KMS-11 (cell line): Measurements from ENCODE around the gene ERC2.

Experiments
- H2AFZ ChIP-seq: fragments of 200-600 bp; sonication (generic); 2 replicates; pipeline ENCODE4 v1.6.1; 2016; ENCODE audit warnings: antibody characterized with exemption, mixed run types, low read depth
- H3K27ac ChIP-seq: fragments of 200-600 bp; sonication (generic); 2 replicates; pipeline ENCODE4 v1.6.1; 2016; ENCODE audit warnings: mild to moderate bottlenecking, mixed run types
- H3K27me3 ChIP-seq: fragments of 200-600 bp; sonication (generic); 2 replicates; pipeline ENCODE4 v1.6.1; 2017; ENCODE audit warnings: mild to moderate bottlenecking, low read depth, mixed run types, moderate library complexity; ENCODE audit not compliant: insufficient read depth
- H3K36me3 ChIP-seq: fragments of 200-600 bp; sonication (generic); 2 replicates; pipeline ENCODE4 v1.6.1; 2017; ENCODE audit warnings: mild to moderate bottlenecking, mixed run types; ENCODE audit not compliant: insufficient read depth
- H3K4me1 ChIP-seq: fragments of 200-600 bp; sonication (generic); 2 replicates; pipeline ENCODE4 v1.6.1; 2016; ENCODE audit warnings: mild to moderate bottlenecking, low read depth, mixed run types; ENCODE audit not compliant: poor library complexity, severe bottlenecking
- H3K4me2 ChIP-seq: fragments of 200-600 bp; sonication (generic); 2 replicates; pipeline ENCODE4 v1.7.0; 2016; ENCODE audit warnings: mild to moderate bottlenecking, mixed run types
- H3K4me3 ChIP-seq: fragments of 200-600 bp; sonication (generic); IDR thresholded peaks from 2 replicates; pipeline ENCODE4 v1.6.1; 2017; ENCODE audit warnings: low read depth, low read length, mixed read lengths; ENCODE audit not compliant: insufficient read depth
- H3K79me2 ChIP-seq: fragments of 200-600 bp; sonication (generic); 2 replicates; pipeline ENCODE4 v1.6.1; 2016; ENCODE audit warnings: low read depth, mixed run types; ENCODE audit not compliant: insufficient read depth
- H3K9ac ChIP-seq: fragments of 200-600 bp; sonication (generic); 2 replicates; pipeline ENCODE4 v1.6.1; 2016; ENCODE audit warnings: mild to moderate bottlenecking, mixed run types
- H4K20me1 ChIP-seq: fragments of 200-600 bp; sonication (generic); 2 replicates; pipeline ENCODE4 v1.6.1; 2016; ENCODE audit warnings: mild to moderate bottlenecking, mixed run types; ENCODE audit not compliant: insufficient read depth
- TF ChIP-seq, protein P1 (sequence below): fragments of 200-600 bp; sonication (generic); conservative IDR thresholded peaks from 2 replicates; pipeline ENCODE4 v1.6.1; 2017; ENCODE audit warnings: low read depth, mild to moderate bottlenecking, antibody characterized with exemption, low read length, moderate library complexity, mixed read lengths

ERC2 gene

DNA sequence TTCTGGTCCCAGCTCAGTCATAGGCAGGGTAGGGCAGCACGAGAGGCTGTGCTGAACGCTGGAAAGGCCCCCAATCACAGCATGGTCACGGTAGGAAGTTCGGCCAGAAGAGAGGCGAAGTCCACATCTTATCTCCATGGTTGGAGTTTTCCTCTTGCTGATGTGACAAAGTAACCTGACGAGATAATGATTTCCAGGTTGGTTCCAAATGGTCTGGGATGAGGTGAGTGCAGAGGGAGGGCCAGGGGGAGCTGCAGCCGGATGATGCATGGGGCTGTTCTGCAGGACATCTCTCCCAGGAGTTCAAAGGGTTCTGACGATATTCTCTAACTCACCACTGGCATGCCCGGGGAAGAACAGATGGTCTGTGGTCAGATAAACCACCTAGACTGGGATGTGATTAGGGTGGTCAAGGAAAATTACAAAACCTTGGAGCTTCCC, 898.0 kb downstream of the ERC2 start:
- Histone ChIP-seq H3K4me2 (no peak overlapping the region), H3K4me3 (no peak overlapping the region), H3K27ac (no peak overlapping the region)

DNA sequence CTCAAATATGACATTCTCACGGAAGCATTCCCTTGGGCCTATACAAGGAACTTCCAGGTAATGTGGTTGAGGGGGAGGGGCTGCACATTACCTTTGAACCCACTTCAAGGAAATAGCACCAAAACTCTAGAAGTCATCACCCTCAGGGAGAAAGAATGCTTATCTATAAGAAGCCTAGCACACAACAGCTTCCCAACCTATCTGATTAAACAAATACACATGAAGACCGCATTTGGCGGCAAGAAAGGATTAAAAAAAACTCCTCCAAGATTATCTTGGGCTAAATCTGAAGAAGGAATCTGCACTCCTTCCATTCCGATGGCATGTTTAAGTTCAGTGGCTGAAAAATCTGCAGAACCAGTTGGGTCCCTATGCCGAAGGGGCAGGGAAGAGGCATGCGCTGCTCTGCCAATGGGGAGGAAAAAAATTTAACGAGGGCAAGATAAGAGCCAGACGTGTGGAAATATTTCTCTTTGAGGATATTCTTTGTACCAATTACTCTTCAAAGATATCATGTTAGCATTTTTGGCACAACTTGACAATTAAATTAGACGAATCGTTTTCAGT, 899.2 kb downstream of the ERC2 start:
- H3K4me3 ChIP-seq = no peak overlapping the region
- no peaks in the 10 kb centered on the region for H4K20me1 ChIP-seq
- H3K79me2 ChIP-seq = no peaks in the 10 kb centered on the region
- peaks cover 11% of the 10 kb centered on the region for H3K4me1 ChIP-seq
- no peaks in the 10 kb centered on the region for H3K27me3 ChIP-seq
- H3K9ac ChIP-seq = no peak overlapping the region
- H3K27ac ChIP-seq = no peak overlapping the region
- no peak overlapping the region for H2AFZ ChIP-seq
- H3K36me3 ChIP-seq = no peaks in the 10 kb centered on the region
- no peak overlapping the region for H3K4me2 ChIP-seq
- TF ChIP-seq, protein P1, sequence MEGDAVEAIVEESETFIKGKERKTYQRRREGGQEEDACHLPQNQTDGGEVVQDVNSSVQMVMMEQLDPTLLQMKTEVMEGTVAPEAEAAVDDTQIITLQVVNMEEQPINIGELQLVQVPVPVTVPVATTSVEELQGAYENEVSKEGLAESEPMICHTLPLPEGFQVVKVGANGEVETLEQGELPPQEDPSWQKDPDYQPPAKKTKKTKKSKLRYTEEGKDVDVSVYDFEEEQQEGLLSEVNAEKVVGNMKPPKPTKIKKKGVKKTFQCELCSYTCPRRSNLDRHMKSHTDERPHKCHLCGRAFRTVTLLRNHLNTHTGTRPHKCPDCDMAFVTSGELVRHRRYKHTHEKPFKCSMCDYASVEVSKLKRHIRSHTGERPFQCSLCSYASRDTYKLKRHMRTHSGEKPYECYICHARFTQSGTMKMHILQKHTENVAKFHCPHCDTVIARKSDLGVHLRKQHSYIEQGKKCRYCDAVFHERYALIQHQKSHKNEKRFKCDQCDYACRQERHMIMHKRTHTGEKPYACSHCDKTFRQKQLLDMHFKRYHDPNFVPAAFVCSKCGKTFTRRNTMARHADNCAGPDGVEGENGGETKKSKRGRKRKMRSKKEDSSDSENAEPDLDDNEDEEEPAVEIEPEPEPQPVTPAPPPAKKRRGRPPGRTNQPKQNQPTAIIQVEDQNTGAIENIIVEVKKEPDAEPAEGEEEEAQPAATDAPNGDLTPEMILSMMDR = no peak

More for the DNA sequence above, 898.0 kb downstream of the ERC2 start:
- Histone ChIP-seq H2AFZ (no peak overlapping the region), H3K9ac (no peak overlapping the region), H3K4me1 (peaks cover 11% of the 10 kb centered on the region), H3K79me2 (no peaks in the 10 kb centered on the region), H4K20me1 (no peaks in the 10 kb centered on the region), H3K27me3 (no peaks in the 10 kb centered on the region), H3K36me3 (no peaks in the 10 kb centered on the region)
- TF ChIP-seq, protein P1 = no peak

DNA sequence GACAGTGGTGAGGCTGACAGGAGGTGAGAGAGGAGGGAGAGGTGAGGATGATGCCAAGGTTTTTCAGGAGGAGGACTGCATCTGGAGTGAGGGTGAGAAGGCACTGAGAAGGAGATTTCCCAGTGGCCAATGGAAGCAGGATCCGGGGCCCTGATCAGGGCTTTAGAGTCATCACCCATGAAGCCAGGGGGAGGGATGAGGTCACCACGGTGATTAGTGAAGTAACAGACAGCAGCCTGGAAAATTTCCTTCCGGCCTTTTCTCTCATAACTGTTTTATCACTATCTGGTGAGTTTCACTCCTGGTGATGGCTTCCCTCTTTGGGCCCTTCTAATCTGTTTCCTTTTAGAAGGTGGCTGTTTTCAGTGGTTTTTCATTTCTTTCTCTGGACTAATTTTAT, 900.7 kb downstream of the ERC2 start:
- Histone ChIP-seq H3K36me3 (no peaks in the 10 kb centered on the region), H3K27me3 (no peaks in the 10 kb centered on the region)
- TF ChIP-seq, protein P1 = no peak

DNA sequence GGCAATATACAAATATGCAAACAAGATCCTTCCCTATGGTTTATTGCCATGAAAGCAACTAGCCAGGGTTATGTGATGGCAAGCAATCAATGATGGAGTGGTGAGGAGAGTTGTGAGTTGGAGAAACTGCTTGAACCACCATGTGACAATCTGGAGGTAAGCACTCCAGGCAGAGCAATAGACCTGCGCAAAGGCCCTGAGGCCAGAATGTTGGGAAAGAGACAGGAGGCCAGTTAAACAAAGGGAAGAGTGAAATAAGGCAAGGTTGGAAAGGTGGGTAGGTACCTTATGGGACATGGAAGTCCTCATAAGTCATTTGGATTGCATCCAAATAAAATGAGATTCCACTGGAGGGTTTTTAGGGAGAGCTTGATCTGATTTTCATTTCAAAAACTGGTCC, 901.1 kb downstream of the ERC2 start:
- TF ChIP-seq, protein P1 = no peak
- no peaks in the 10 kb centered on the region for H3K36me3 ChIP-seq
- H3K4me3 ChIP-seq = no peak overlapping the region
- H3K4me2 ChIP-seq = no peak overlapping the region
- H3K79me2 ChIP-seq = no peaks in the 10 kb centered on the region
- H3K27me3 ChIP-seq = no peaks in the 10 kb centered on the region
- H3K9ac ChIP-seq = no peak overlapping the region
- no peak overlapping the region for H3K27ac ChIP-seq
- no peak overlapping the region for H2AFZ ChIP-seq
- no peaks in the 10 kb centered on the region for H4K20me1 ChIP-seq
- peaks cover 11% of the 10 kb centered on the region for H3K4me1 ChIP-seq

More for the DNA sequence above, 900.7 kb downstream of the ERC2 start:
- Histone ChIP-seq H3K4me1 (peaks cover 11% of the 10 kb centered on the region), H3K9ac (no peak overlapping the region), H3K4me3 (no peak overlapping the region), H3K79me2 (no peaks in the 10 kb centered on the region), H3K27ac (no peak overlapping the region), H2AFZ (no peak overlapping the region), H3K4me2 (no peak overlapping the region), H4K20me1 (no peaks in the 10 kb centered on the region)
